ENCODE results near the gene CFAP206.
"Not testable (repeated sequence)": the region's sequence is repeated elsewhere in the genome, so short reads cannot be mapped to it uniquely, and the experiment has no call there.

CFAP206 gene

DNA sequence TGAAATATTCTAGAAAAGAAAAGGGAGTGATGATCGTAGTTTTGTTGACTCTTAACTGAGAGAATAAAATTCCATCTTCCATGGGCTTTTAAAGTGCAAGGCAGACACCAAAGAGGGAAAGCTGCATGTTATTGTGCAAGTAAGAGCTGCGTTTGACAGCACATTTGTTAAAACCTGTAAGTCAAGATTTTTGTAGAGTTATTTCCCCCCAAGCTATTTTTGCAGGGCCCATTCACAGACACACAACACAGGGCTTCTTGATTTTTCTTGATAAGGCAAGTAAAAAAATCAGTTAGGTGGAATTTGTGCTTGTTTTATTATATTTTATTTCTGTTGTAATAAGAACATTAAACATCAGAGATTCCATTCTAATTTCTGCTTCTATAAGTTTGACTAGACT is 13.8 kb downstream of the CFAP206 start:
- DNase-seq = no peak

DNA sequence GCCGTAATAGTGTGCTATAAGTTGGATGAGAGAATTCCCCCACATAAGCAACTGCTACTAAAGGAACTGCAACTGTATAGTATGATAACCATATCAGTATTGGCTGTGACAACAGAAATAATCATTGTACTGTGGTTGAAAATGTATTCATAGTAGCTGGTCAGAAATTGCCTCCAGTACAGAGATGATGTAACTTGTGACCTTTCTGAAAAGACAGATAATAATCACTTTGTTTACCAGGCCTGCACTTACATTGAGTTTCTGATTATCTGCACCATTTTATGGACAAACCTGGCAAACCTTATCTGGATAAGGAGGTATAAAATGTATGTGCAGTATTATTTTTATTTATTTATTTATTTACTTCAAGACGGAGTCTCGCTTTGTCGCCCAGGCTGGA is 19.0 kb downstream of the CFAP206 start:
- DNase-seq = no peak

DNA sequence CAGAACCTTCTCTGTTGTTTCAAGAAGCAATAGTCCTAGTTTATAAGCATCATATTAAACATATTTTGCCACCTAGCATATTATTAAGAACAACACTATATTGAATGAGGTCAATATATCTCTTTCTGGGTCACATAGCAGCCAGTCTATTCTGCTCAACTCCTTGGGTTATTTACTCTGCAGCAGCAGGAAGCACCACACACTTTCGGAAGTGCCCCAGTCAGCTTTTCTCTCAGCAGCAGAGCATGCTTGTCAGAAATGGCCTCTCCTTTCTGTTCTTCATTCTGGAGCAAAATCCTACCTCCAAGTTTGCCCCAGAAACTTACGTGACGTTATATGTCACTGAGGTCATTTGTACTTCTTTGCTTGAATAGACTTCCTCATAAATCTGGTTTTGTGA is 22.7 kb downstream of the CFAP206 start:
- no peak for DNase-seq

DNA sequence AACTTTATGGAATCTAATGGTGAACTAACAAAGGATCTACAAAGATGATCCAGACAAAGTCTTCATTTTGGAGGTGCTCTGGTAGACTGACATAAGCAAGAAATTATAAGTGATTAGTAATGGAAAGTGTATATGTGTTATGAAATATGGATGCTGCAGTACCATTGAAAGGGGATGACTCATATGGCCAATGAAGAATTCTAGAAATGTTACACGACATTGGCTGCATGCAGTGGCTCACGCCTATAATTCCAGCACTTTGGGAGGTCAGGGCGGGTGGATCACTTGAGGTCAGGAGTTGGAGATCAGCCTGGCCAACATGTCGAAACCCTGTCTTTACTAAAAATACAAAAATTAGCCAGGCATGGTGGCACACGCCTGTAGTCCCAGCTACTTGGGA is 23.5 kb downstream of the CFAP206 start:
- DNase-seq = no peak

DNA sequence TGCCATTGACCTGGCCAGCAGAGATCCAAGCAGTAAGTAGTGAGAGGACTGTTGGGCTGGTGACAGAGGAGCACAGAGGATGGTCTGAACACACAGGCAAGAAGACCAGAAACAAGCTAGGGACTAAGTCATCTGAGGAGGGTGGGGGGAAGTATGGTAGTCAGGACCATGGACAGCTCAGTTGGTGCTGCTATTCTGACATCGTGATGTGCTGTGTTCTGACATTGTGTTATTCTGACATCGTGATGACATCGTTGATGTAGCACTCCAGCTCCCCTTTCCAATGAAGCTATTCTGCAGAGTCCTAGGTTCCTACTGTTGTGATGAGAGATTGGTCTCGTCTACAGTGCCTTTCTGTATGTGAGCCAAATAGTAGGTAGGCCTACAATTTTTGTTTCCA is 28.7 kb downstream of the CFAP206 start:
- no peak for DNase-seq

DNA sequence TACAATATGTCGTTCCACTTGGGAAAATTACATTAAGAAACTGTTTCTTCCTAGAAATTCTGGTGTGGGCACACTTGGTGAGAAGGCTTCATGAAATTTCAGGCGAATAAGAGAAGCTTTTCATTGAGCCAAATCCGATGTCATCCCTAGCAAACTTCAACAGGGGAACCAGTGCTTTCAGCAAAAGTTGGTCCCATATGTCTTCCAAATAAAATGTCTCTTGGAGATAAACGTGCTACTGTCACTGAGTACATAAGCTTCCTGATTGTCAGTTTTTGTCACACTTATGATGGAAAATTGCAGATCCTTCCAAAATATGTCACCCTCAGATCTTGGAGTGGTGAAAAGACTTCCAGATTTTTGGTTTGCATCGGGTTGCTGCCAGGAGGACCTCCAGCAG is 33.9 kb downstream of the CFAP206 start:
- no peak for DNase-seq

DNA sequence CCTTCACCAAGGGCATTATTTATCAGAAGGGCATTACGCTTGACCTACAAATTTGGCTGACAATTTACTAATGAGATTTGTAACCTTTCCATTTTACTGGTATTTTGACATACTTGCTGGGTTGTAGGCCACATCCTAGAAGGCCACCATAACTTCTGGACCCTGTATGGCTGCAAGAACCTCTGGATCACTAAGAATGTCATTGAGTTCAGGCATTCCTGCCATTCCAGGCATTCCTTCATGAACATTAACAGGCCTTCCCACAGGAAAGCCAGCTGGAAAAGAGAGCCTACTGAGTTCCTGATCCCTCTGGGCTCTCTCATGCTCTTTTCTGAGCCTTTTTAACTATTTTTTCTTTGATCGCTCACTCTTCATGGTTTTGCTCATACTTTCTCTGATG is 36.6 kb downstream of the CFAP206 start:
- DNase-seq = no peak

DNA sequence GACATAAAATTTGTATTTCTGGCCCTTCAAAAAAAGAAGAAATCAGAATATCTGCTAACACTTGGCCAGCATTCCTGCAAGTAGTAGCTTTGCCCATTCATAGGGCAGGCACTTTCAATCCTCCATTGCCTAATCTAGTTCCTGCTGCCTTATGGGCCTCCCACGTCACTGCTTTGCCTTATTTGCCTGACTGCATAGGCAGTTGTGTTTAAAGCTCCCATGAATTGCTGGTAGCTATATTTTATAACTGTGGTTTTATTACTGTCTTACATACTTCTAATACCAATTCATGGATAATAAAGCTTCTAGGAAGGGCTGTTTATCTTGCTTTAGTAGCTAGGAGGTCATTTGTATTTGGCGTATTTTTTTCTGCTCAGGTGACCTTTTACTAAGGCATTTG is 57.3 kb downstream of the CFAP206 start:
- DNase-seq = no peak

DNA sequence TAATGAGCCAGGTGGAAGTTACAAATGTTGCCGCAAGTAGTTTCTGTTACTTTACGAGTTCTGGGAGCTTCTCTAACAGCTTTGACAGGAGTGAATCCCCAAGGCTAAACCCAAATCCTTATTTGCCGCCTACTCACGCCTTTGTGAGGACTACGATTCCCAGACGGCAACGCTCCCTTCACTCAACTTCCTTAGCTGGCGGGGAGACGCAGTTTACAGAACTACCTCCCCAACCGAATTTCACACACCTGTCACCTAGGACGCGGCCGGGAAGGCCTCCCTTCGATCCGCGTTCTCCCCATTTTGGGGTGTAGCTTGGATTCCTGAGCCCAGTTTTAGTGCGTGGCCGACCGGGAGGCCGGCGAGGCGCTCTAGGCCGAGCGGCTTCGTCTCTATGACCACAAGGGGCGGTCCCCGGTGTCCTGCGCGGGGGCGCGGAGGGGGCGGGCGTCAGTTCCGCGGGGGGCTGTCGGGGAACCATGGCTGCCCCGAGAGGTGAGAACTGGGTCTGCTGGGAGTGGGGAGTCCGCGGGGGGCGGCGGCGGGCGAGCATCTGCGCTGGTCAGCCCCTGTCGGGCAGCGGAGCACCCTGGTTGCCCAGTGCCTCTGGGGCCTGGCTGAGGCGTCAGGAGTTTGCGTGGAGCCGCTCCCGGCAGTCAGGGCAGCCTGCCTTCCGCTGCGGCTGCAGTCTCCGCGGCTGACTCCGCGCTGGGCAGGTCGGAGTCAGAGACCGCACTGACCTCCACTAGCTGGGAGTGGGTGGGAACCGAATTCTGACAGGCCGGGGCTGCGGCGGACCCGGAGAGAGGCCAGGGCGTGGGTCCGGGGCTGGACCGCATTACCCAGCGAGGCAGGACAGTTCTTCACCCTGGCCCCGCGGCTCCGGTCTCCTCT is 65.0 kb downstream of the CFAP206 start, which contains the start of gene SLC35A1:
Gene SLC35A1 (plus strand): TSS at position 450 of the 894 bp plus-strand sequence. CDS start 30 bp downstream, at position 480.
- DNase-seq = peak; percentile 63

DNA sequence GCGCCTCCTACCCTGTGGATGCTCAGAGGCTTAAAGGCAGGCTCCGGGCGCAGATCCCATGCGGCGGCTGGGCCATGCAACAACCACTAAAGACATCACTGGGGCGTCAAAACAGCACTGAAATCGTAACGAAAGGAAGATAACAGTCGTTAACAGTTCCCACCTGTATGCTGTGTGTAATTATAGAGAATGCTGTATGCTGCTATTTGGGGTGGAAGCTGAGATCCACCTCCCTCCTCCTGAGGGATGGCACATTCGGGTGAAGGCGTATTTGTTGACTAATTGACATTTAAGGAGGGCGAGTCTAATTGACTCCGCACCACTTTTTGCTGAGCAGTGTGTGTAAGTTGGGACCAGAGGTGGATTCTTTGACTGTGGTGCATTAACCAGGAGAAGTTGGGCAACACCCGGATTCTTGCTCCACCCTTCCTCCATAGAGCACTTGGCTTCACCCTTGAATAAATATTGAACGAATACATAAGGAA is 65.7 kb downstream of the CFAP206 start:
- peak; percentile 12 for DNase-seq

DNA sequence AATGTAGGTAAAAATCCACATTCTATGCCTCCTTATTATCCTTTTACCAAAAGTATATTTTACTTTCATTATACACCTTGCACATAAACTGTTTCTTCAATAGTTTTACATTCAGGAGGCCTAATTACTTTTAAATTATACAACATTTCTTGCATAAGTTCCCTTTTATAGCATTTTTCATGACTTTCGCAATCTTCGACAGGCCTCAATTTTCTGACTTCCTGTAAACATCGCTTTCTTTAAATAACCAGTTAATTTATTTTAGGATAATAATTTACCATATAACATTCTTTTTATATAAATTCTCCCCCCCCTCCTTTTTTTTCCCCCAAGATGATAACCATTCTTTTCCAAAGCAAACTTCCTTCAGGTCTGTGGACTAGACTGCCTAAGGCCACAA is 74.2 kb downstream of the CFAP206 start:
- DNase-seq = no peak

DNA sequence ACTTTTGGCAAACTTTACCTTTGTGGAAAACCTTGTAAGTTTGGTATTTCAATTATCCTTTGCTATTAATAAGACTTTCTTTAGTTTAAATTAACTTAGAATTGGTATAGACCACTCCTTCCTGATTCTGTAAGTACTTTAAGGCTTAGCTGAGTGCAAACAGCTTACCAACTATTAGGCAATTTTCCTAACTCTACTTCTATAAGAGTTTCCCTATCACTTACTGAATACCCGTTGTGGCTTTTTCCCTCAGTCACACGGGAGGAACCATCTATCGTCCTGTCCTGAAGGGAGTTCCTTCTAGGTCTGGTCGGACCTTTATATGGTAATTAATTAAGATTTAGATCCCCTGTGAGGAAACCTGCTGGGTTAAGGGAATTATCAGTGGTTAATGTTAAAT is 74.6 kb downstream of the CFAP206 start:
- DNase-seq = no peak

DNA sequence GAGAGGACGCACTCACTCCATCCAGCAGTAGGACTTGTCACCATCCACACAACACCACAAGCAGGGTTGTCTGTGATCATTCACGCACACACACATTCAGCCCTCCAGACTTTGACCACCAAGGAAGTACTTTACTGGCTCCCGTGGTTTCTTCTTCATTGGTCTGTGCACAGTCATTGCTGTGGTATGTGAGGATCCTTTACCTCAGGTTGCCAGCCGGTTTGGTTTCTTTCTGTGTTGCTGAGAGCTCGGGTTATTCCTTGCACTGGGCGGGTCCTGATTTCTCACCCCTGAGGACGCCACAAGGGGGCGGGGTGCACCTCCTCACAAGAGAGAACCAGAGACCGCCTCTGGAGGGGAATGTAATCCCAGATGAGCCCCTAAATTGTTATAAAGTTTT is 76.2 kb downstream of the CFAP206 start:
- no peak for DNase-seq

DNA sequence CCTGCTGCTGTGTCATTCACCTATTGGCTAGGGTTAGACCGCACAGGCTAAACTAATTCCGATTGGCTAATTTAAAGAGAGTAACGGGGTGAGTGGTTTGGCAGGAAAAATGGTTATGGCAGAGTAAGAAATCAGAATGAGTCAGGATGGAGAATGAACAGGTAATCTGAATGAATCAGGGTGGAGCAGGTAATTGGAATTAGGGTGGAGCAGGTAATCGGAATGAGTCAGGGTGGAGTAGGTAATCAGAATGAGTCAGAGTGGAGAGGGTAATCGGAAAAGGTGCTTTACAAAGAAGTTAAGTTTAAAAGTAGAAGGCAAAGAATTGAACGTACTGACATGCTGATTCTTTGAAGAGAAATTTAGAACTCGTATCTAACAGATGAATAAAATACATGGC is 76.7 kb downstream of the CFAP206 start:
- DNase-seq = no peak

DNA sequence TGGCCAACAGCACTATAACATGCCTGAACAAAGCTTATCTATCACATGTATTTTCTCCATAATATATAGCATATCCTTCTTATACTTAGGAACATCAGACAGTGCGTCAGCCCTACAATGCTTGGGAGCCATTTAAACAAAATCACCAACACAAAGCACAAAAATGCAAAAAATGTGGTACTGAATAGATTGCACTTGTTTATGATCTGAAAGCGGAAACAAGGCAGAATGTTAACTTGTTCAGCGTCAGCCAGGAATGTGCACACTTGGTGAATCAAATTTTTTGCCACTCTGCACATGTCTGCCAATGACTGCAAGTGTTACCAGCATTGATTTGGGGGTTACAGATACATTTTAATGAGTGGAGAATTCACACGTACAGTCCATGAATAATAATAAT is 79.8 kb downstream of the CFAP206 start:
- no peak for DNase-seq

DNA sequence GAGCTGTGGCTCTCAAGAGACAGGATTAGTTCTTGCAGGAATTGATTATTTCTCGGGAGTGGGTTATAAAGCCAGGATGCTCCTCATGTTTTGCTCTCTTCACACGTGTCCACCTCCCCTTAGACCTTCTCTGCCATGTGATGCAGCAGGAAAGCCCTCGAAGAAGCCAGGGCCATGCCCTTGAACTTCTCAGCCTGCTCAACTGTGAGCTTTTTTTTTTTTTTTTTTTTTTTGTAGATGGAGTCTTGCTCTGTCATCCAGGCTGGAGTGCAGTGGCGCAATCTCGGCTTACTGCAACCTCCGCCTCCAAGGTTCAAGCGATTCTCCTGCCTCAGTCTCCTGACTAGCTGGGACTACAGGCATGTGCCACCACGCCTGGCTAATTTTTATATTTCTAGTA is 81.6 kb downstream of the CFAP206 start:
- not testable (repeated sequence) for DNase-seq

DNA sequence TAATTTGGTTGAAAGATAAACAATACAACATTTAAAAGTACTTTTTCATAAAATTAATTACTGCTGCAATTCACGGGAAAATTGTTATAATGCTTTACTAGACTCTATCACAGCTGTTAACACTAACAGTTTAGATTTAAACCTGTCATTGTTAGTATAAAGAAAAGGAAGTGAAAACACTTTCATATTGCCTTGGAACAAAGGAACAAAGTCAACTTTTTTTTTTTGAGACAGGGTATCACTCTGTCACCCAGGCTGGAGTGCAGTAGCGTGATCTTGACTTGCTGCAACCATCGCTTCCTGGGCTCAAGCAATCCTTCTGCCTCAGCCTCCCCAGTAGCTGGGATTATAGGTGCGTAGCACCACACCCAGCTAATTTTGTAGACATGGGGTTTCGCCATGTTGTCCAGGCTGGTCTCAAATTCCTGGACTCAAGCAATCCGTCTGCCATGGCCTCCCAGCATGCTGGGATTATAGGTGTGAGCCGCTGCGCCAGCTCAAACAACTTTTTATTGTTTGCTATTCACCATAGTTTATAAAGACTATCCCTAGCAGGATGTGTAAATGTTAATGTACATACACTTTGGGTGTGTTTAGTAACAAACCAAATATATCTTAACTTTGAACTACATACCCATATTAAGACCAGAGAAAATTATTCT is 87.1 kb downstream of the CFAP206 start:
- DNase-seq = no peak

DNA sequence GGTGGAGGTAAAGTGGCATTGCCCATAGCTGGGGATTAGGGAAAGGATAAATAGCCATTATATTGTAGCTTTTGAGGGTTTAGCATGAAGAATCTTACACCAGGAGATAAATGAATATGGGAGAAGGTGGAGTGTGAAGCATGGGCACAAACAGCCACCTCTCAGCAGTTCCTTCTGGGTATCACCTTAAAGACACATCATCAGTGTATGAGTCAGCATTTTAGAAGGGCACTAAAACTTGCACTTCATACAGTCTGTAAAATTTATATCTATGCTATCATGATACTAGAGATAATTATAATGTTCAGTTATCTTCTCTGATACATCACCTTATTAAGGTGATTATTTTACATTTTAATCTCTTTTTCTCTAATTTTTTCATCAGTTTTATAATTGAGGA is 90.3 kb downstream of the CFAP206 start:
- no peak for DNase-seq

DNA sequence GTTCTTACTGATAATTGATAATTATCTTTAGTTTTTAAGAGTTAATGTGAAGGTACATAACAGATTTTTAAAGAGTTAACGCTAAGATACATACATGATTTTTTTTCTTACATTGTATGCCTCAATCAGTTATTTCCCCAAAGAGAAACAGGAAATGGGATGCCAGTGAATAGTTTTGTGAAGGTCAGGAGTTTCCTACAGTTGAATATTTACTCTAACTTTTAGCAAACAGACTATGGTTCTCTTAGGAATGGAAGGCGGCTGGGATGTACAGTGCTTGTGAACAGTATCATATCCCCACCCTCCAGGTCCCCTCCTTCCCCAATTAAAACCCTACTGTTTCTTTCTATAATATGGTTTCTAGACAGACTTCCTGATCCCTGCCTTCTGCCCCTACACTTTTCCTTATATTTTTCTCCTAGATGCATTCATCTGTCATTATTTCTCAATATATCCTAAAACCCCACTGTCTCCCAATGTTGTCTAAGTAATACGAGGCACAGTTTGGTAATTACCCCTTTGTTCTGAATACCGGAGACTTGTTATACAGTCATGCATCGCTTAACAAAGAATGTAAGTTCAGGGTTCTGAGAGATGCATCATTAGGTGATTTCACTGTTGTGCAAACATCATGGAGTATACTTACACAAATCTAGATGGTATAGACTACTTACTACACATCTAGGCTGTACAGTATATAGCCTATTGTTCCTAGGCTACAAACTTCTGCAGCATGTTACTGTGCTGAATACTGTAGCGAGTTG is 94.2 kb downstream of the CFAP206 start:
- DNase-seq = no peak

DNA sequence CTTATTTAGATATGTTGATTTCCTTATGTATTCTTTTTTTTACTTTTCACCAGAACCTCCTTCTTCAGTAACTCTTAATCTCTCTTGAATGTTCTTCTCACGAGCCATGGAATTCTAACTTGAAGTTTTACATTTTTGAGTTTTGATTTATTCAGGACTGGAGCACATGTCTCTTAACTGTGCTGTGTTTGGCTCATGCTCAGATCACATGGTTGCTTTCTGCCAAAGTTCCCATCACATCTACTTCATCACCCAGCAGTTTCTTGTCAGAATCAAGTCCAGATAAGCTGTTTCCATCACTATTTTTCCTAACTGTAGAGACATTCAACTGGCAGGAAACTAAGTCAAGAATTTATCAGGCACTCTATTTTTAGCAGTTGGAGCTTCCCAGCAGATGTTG is 96.7 kb downstream of the CFAP206 start:
- DNase-seq = no peak
